RPMI7951 (cell line): ENCODE results near the gene PHAF1. TPM values are rescaled to one million over a fixed set of nuclear protein-coding genes. Genes with fewer than 3 reads are reported as not detected.

Experiments
- DNase-seq: peaks from one replicate; pipeline ENCODE4 v3.0.0-alpha.2; 2012; ENCODE audit warnings: low read depth
- total RNA-seq: library from RNA; depleted of rRNA; stranded (reverse); fragments of >200 nt; shearing (Covaris generic); gene quantifications from 2 replicates; pipeline ENCODE4 v1.2.3, GENCODE V29; 2014; rRNA removed

The PHAF1 gene
- total RNA-seq, 1 experiment from 2014 or later, result 18.0 TPM

DNA sequence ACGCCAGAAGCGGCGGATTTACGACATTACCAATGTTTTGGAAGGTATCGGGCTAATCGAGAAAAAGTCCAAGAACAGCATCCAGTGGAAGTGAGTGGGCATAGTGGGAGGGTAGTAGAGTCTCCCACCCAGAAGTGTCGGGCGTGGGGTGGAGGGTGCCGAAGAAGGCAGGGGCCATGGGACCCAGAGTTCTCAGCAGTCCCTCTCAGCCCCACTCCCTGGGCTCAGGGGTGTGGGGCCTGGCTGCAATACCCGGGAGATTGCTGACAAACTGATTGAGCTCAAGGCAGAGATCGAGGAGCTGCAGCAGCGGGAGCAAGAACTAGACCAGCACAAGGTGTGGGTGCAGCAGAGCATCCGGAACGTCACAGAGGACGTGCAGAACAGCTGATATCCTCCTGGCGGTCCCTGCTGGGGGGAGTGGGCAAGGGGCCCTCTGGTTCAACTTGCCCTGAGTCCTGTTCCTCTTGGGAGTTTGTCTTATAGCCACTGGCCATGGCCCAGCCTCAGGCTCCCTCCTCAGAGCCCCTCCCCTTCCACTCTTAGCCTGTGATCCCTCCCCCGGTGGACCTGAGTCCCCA is 83.1 kb downstream of the PHAF1 start:
- no peak for DNase-seq

DNA sequence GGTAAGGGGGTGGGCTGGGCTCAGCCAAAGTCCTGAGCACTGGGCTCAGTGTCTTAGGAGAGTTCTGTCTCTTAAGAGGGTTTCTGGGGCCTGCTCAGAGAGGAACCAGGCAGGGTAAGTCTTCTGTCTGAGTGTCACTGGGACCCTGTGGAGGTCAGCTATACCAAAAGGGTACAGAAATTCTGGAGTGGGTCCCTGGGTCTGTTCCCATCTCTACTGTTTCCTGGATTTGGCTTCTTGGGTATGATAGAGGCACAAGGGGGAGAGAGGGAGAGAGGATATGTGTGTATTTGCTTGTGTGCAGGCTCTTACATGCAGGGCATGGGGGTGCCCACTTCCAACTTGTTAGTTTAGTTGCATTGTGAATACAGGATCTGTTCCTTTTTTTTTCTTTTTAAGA is 83.8 kb downstream of the PHAF1 start:
- DNase-seq, result no peak

DNA sequence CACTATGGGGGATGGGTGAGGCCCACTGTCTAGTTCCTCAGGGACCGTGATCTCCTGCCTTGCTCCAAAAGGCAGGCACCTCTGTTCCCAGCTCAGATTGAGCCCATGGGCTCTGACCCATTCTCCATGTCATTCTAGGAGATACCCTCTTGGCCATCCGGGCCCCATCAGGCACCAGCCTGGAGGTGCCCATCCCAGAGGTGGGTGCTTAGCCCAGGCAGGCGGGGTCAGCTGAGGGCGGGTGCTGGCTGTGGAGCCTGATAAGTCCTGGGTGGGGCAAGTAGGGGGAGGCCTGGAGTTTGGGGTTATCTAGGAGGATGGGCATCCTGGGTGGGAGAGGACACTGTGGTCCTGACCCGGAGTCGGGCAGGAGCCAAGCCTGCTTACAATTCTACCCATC is 84.5 kb downstream of the PHAF1 start:
- DNase-seq, result no peak

DNA sequence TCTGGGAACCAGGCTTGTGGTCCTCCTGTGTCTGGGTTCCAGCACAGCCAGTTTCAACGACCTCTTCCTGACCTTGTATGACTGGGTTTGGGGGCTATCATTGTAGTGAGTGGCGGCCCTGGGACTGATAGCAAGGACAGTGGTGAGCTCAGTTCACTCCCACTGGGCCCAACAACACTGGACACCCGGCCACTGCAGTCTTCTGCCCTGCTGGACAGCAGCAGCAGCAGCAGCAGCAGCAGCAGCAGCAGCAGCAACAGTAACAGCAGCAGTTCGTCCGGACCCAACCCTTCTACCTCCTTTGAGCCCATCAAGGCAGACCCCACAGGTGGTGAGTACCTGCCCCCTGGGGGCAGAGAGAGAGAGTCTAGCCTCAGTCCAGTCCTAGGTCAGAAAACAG is 85.9 kb downstream of the PHAF1 start:
- no peak for DNase-seq

- no peak for DNase-seq
Measured at GRCh38 chr16:67196881-67197280, 87.1 kb downstream of the PHAF1 start.

- DNase-seq, result no peak
Measured at GRCh38 chr16:67197704-67198103, 88.0 kb downstream of the PHAF1 start.

Other genes starting within 250 kb of the PHAF1 start
- 6.1 and 6.6 TPM in 2 replicates for gene PDP2, start 229.4 kb upstream of the PHAF1 start, total RNA-seq
- gene CDH16, start 191.1 kb upstream of the PHAF1 start, total RNA-seq, result not detected in 2 replicates
- 3.4 and 5.1 TPM in 2 replicates for gene RRAD, start 184.4 kb upstream of the PHAF1 start, total RNA-seq
- gene CIAO2B, start 175.5 kb upstream of the PHAF1 start, total RNA-seq, result 254 and 336 TPM in 2 replicates
- gene CES2, start 174.4 kb upstream of the PHAF1 start, total RNA-seq, result 19.2 and 21.3 TPM in 2 replicates
- gene CES3, start 148.7 kb upstream of the PHAF1 start, total RNA-seq, result 0.10 TPM in 1 of 2 replicates, not detected in the other
- gene CES4A, start 121.4 kb upstream of the PHAF1 start, total RNA-seq, result 0.72 TPM in 1 of 2 replicates, not detected in the other
- 98.3 and 105 TPM in 2 replicates for gene CBFB, start 80.8 kb upstream of the PHAF1 start, total RNA-seq
- 24.0 and 25.6 TPM in 2 replicates for gene B3GNT9, start 41.1 kb downstream of the PHAF1 start, total RNA-seq
- 13.0 and 29.5 TPM in 2 replicates for gene TRADD, start 50.0 kb downstream of the PHAF1 start, total RNA-seq
- 4.2 and 10.2 TPM in 2 replicates for gene FBXL8, start 50.0 kb downstream of the PHAF1 start, total RNA-seq
- gene HSF4, start 54.8 kb downstream of the PHAF1 start, total RNA-seq, result 3.7 and 4.7 TPM in 2 replicates
- gene NOL3, start 60.6 kb downstream of the PHAF1 start, total RNA-seq, result 29.4 and 32.3 TPM in 2 replicates
- 4.2 and 7.8 TPM in 2 replicates for gene MATCAP1, start 74.0 kb downstream of the PHAF1 start, total RNA-seq
- 0.39 and 0.60 TPM in 2 replicates for gene EXOC3L1, start 80.2 kb downstream of the PHAF1 start, total RNA-seq
- 67.9 and 75.9 TPM in 2 replicates for gene E2F4, start 82.2 kb downstream of the PHAF1 start, total RNA-seq
- gene ELMO3, start 89.2 kb downstream of the PHAF1 start, total RNA-seq, result 0.48 and 0.78 TPM in 2 replicates
- 37.1 and 48.5 TPM in 2 replicates for gene TMEM208, start 117.2 kb downstream of the PHAF1 start, total RNA-seq
- gene FHOD1, start 137.5 kb downstream of the PHAF1 start, total RNA-seq, result 33.6 and 37.2 TPM in 2 replicates
- gene SLC9A5, start 139.0 kb downstream of the PHAF1 start, total RNA-seq, result 0.98 and 1.1 TPM in 2 replicates
- gene PLEKHG4, start 169.6 kb downstream of the PHAF1 start, total RNA-seq, result 2.9 and 4.9 TPM in 2 replicates
- not detected in 2 replicates for gene KCTD19, start 216.8 kb downstream of the PHAF1 start, total RNA-seq
- gene LRRC36, start 216.9 kb downstream of the PHAF1 start, total RNA-seq, result not detected in 2 replicates